LNCAP (cell line): ENCODE measurements around the gene BMP8B.

ENCODE experiments used
- CTCF ChIP-seq: fragments of 450-650 bp; IDR thresholded peaks from 2 replicates; pipeline ENCODE4 v1.5.1; 2017; ENCODE audit warnings: mild to moderate bottlenecking

The BMP8B gene

GRCh38 chr1:39711966-39712340, 76.7 kb downstream of the BMP8B start:
- TF ChIP-seq CTCF = no peak

GRCh38 chr1:39711104-39711965, 77.3 kb downstream of the BMP8B start:
- no peak for TF ChIP-seq CTCF

GRCh38 chr1:39707506-39707905, 81.2 kb downstream of the BMP8B start:
- no peak for TF ChIP-seq CTCF
